Measurements from ENCODE around the gene FIGLA. TPM values are rescaled to one million over a fixed set of nuclear protein-coding genes. Genes with fewer than 3 reads are reported as not detected.

FIGLA gene
- total RNA-seq, 1 experiment from 2014 or later = not detected

- no peaks in the 10 kb centered on the region for H3F3A ChIP-seq (ENCODE audit: insufficient read depth, low read depth)
- intact Hi-C loops (cut with micrococcal nuclease; ENCODE audit: unreplicated experiment) = no loop called here
- no TSS peak for BruUV-seq (replicated peaks)
- POLR2A ChIA-PET (ENCODE audit: unreplicated experiment) = no interaction called here
- no peaks in the 10 kb centered on the region for H3K36me3 ChIP-seq (ENCODE audit: low read depth)
- no peaks in the 10 kb centered on the region for H3K4me1 ChIP-seq (replicated peaks; ENCODE audit: insufficient read depth)
- peaks cover 32% of the 10 kb centered on the region for H3K27me3 ChIP-seq (ENCODE audit: insufficient read depth, low read depth)
- H4K20me1 ChIP-seq (ENCODE audit: insufficient read depth) = no peaks in the 10 kb centered on the region
- no peak overlapping the region for H3K4me2 ChIP-seq
- no peak for TF ChIP-seq CTCF (conservative IDR thresholded peaks at IDR 0.05)
- TF ChIP-seq EZH2 (IDR thresholded peaks at IDR 0.05; ENCODE audit: low read depth) = no peak
- no peaks in the 10 kb centered on the region for H3K9me2 ChIP-seq (ENCODE audit: insufficient read depth)
- H3K79me2 ChIP-seq (ENCODE audit: low read depth) = no peaks in the 10 kb centered on the region
- CTCF ChIA-PET = no interaction called here
- no peak overlapping the region for H3K4me3 ChIP-seq
- H2AFZ ChIP-seq = no peak overlapping the region
- DNase-seq = no peak
- H3K27ac ChIP-seq = no peak overlapping the region
- H3K9me3 ChIP-seq (ENCODE audit: insufficient read depth, low read depth) = no peaks in the 10 kb centered on the region
Measured at GRCh38 chr2:70747284-70747683, 43.2 kb downstream of the FIGLA start.

DNA sequence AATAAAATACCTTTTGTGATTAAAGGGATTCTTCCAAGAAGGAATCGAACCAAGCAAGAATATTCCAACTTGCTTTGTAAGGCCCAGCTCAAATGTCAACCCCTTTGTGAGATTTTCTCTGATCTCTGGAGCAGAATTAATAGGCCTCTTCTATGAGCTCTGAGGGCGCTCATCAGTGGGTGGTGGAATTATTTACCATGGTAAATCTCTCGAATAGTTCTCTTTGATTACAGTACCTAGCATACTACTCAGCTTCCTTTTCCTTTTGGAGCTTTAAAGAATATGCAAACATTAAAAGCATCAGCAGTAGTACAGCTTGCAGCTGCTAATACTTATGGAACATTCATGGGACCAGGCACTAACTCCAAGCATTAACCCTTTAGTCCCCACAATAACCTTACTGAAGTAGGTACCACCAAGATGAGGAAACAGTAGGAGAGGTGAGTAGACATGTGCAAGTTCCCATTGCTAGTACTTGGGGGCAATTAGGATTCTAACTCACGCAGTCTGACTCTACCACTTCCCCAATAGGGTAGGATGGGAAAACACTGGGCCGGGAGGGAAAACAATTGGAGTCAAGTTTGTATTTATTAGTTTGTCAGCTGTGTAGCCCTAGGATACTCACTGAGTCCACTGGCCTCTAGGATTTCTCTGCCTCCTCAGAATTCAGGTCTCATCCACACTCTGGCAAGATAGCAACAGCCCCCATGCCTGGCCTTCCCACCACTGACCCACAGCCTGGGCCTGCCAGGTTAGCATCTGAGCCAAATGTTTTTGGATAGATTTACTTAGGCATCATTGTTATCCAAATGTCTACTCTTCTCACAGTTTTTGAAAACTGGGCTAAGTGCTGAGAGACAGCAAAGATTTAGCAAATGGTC is 44.1 kb downstream of the FIGLA start:
- Histone ChIP-seq H4K20me1 (ENCODE audit: insufficient read depth) (no peaks in the 10 kb centered on the region), H3K27me3 (ENCODE audit: insufficient read depth, low read depth) (peaks cover 25% of the 10 kb centered on the region), H3K4me3 (no peak overlapping the region), H3K4me2 (no peak overlapping the region), H3K9me2 (ENCODE audit: insufficient read depth) (no peaks in the 10 kb centered on the region), H3F3A (ENCODE audit: insufficient read depth, low read depth) (no peaks in the 10 kb centered on the region), H3K4me1 (replicated peaks; ENCODE audit: insufficient read depth) (no peaks in the 10 kb centered on the region), H3K27ac (no peak overlapping the region), H3K36me3 (ENCODE audit: low read depth) (no peaks in the 10 kb centered on the region), H2AFZ (no peak overlapping the region), H3K79me2 (ENCODE audit: low read depth) (no peaks in the 10 kb centered on the region), H3K9me3 (ENCODE audit: insufficient read depth, low read depth) (no peaks in the 10 kb centered on the region)
- BruUV-seq (replicated peaks) = no TSS peak
- ChIA-PET POLR2A (ENCODE audit: unreplicated experiment) (no interaction called here), CTCF (no interaction called here)
- TF ChIP-seq CTCF (conservative IDR thresholded peaks at IDR 0.05) = no peak
- no peak for TF ChIP-seq EZH2 (IDR thresholded peaks at IDR 0.05; ENCODE audit: low read depth)
- intact Hi-C loops (cut with micrococcal nuclease; ENCODE audit: unreplicated experiment) = no loop called here
- no peak for DNase-seq

- H3K27ac ChIP-seq = no peak overlapping the region
- H3K27me3 ChIP-seq (ENCODE audit: insufficient read depth, low read depth) = peaks cover 17% of the 10 kb centered on the region
- H3K4me2 ChIP-seq = no peak overlapping the region
- H4K20me1 ChIP-seq (ENCODE audit: insufficient read depth) = no peaks in the 10 kb centered on the region
- intact Hi-C loops (cut with micrococcal nuclease; ENCODE audit: unreplicated experiment) = no loop called here
- no peaks in the 10 kb centered on the region for H3K79me2 ChIP-seq (ENCODE audit: low read depth)
- no peaks in the 10 kb centered on the region for H3K9me2 ChIP-seq (ENCODE audit: insufficient read depth)
- no peak overlapping the region for H3K4me3 ChIP-seq
- H3K4me1 ChIP-seq (replicated peaks; ENCODE audit: insufficient read depth) = no peaks in the 10 kb centered on the region
- H3F3A ChIP-seq (ENCODE audit: insufficient read depth, low read depth) = no peaks in the 10 kb centered on the region
- no peaks in the 10 kb centered on the region for H3K36me3 ChIP-seq (ENCODE audit: low read depth)
- H2AFZ ChIP-seq = no peak overlapping the region
- TF ChIP-seq CTCF (conservative IDR thresholded peaks at IDR 0.05) (no peak), EZH2 (IDR thresholded peaks at IDR 0.05; ENCODE audit: low read depth) (no peak)
- DNase-seq = no peak
- ChIA-PET CTCF (no interaction called here), POLR2A (ENCODE audit: unreplicated experiment) (no interaction called here)
- BruUV-seq (replicated peaks) = no TSS peak
- H3K9me3 ChIP-seq (ENCODE audit: insufficient read depth, low read depth) = no peaks in the 10 kb centered on the region
Measured at GRCh38 chr2:70745276-70745825, 45.1 kb downstream of the FIGLA start.
